WI38 (cell line): ENCODE results near the gene MC4R.
"Not testable (repeated sequence)": the region's sequence is repeated elsewhere in the genome, so short reads cannot be mapped to it uniquely, and the experiment has no call there.

Experiments used
- H3K4me3 ChIP-seq: 2 replicates; pipeline ENCODE4 v1.5.1; 2011; ENCODE audit warnings: low read depth, mild to moderate bottlenecking, control low read depth, low read length
- CTCF ChIP-seq: IDR thresholded peaks from 2 replicates; pipeline ENCODE4 v1.5.1; 2012; ENCODE audit warnings: low read depth, mild to moderate bottlenecking, control low read depth, low read length

Gene MC4R

GRCh38 chr18:60372596-60372995 is at the start of gene MC4R:
Gene MC4R, minus strand, starts transcription at chr18:60372775. Its CDS starts 426 bp downstream, at chr18:60372349.
- no peak within 1 kb of the TSS for H3K4me3 ChIP-seq
- no peak for TF ChIP-seq CTCF

DNA sequence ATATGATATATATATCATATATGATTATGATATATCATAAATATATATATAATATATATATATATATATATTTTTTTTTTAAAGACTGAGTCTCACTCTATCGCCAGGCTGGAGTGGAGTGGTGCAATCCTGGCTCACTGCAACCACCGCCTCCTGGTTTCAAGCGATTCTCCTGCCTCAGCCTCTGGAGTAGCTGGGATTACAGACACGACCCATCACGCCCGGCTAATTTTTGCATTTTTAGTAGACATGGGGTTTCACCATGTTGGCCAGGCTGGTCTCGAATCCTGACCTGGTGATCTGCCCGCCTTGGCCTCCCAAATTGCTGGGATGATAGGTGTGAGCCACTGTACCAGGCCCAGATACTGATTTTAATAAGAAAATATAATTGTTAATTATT is 49.7 kb upstream of the MC4R start:
- not testable (repeated sequence) for H3K4me3 ChIP-seq

- no peak overlapping the region for H3K4me3 ChIP-seq
- no peak for TF ChIP-seq CTCF
Observed at GRCh38 chr18:60421356-60422118, 49.0 kb upstream of the MC4R start.

DNA sequence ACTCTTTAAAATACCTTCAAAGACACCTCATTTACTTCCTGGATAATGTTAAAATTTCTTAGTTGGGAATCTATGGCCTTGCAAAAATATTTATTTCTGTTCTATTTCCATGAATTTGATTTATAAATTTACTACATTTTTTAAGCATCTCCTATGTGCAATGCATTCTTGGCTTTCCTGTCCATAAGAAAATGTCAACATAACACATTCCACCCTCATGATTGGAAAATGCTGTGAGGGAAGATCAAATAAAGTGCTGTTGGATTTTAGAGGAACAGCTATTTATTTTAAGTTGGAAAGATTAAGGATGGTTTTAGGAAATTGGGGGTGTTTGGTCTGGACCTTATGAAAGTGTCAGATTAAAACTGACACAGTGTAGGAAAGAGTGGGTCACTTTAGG is 45.4 kb upstream of the MC4R start:
- H3K4me3 ChIP-seq: no peak overlapping the region
- TF ChIP-seq CTCF: no peak

DNA sequence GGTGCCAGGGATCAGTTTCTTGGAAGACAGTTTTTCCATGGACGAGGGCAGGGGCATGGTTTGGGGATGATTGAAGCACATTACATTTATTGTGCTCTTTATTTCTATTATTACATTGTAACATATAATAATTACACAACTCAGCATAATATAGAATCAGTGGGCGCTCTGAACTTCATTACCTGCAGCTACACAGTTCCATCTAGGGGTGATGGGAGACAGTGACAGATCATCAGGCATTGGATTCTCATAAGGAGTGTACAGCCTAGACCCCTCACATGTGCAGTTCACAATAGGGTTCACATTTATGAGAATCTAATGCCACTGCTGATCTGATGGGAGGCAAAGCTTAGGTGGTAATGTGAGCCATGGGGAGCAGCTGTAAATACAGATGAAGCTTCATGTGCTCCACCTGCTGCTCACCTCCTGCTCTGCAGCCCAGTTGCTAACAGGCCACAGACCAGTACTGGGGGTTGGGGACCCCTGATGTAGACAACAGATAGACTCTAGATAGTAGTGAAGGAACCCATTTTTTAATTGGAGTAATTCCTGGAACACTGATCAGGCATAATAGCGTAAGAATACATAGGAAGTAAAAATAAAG is 41.5 kb upstream of the MC4R start:
- TF ChIP-seq CTCF: no peak
- no peak overlapping the region for H3K4me3 ChIP-seq

- H3K4me3 ChIP-seq: no peak overlapping the region
- TF ChIP-seq CTCF: no peak
Observed at GRCh38 chr18:60411715-60412114, 39.1 kb upstream of the MC4R start.

GRCh38 chr18:60406721-60407120 is 34.1 kb upstream of the MC4R start:
- no peak for TF ChIP-seq CTCF
- no peak overlapping the region for H3K4me3 ChIP-seq
